ENCODE results near the gene ZNF223. TPM values are rescaled to one million over a fixed set of nuclear protein-coding genes. Genes with fewer than 3 reads are reported as not detected.

The ZNF223 gene
- total and polyA plus RNA-seq, 12 donors = 2.3 to 5.4 (median 3.2) TPM

DNA sequence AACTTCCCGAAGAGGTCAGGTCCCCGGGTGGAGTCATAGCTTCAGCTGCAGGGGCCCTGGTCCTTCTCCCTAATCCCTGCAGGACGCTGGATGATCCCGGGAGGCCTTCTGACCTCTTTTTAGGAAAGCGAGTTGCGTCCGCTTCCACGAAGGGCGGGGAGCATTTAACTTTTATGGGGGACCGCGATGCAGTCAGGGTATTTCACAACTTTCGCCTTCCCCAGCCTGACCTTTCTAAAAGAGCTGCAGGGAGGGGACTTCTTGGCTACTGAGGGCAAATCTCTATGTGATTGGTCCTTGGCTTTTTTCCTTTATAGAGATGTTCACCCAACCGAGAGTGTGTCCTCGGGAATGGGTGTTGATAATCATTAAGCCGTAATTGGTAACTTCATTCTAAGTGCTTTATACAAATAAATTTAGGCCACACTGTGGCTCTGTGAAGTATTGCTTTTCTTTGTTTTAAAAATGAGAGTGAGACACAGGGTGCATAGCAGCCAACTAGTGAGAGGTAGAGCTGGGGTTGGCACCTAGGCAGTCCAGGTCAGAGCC is 48.3 kb upstream of the ZNF223 start:
- peak in 1 of 2 donors; percentile 15 for DNase-seq
- no peaks in the 10 kb centered on the region for H3K27me3 ChIP-seq
- intact Hi-C loops (cut with DNase I) = loop anchor here in 7 of 10 donors (2.0 to 10.0 kb wide), 8 partner anchors 19 to 351 kb away; partner anchors contain the start of genes ZNF222 (in 2 of the 7), ZNF224 (in 2 of the 7), ZNF225 (in 2 of the 7) and ZNF112 (in 1 of the 7)
- H3K4me1 ChIP-seq = peaks cover 0 to 31% (median 17%) of the 10 kb centered on the region in 9 donors
- H3K36me3 ChIP-seq = peaks cover 0 to 31% (median 19%) of the 10 kb centered on the region in 9 donors
- peak; percentile 2 to 51 (median 29) for ATAC-seq
- no peak for TF ChIP-seq CTCF (IDR thresholded peaks at IDR 0.05)
- peak overlapping the region in 9 of 10 donors; percentile 64 to 88 (median 78) for H3K27ac ChIP-seq
- H3K4me3 ChIP-seq = peak overlapping the region; percentile 42 to 94 (median 80)
- H3K9me3 ChIP-seq = peaks cover 0 to 59% (median 4%) of the 10 kb centered on the region in 11 donors
- 2 to 3% methylated on average over 15 of the region's 15 CpGs for WGBS, 2 donors

DNA sequence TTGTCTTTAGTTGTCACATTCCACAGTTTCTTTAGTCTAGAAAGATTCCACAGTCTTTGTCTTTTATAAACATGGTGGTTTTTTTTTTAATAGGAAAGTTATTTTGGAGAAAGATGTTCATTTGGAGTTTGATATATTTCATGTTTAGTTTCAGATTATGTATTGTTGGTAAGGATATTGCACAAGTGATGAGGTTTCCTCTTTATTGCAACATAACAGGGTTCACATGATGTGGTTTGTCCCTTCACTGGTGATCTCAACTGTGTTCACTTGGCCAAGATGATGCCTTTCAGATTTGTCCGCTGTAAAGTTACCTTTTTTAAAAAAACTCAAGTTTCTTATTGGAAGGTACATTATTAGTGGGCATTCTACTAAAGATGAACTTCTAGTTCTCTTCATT is 45.9 kb upstream of the ZNF223 start:
- DNase-seq (no peak), ATAC-seq (no peak)
- H3K4me3 ChIP-seq = no peak overlapping the region
- H3K36me3 ChIP-seq = peaks cover 15 to 55% (median 43%) of the 10 kb centered on the region in 9 donors
- WGBS, 2 donors = 92 to 96% methylated on average over 1 of the region's 1 CpG
- no peak overlapping the region for H3K27ac ChIP-seq
- TF ChIP-seq CTCF (IDR thresholded peaks at IDR 0.05) = no peak
- peaks cover 0 to 65% (median 23%) of the 10 kb centered on the region in 11 donors for H3K9me3 ChIP-seq
- H3K27me3 ChIP-seq = no peaks in the 10 kb centered on the region
- intact Hi-C loops (cut with DNase I) = loop anchor here in 3 of 10 donors (10.0 kb wide), 3 partner anchors 71 to 349 kb away; partner anchors contain the start of genes ZNF112 (in 1 of the 3), ZNF225 (in 1 of the 3) and ZNF45 (in 1 of the 3)
- H3K4me1 ChIP-seq = peaks cover 0 to 31% (median 17%) of the 10 kb centered on the region in 9 donors

DNA sequence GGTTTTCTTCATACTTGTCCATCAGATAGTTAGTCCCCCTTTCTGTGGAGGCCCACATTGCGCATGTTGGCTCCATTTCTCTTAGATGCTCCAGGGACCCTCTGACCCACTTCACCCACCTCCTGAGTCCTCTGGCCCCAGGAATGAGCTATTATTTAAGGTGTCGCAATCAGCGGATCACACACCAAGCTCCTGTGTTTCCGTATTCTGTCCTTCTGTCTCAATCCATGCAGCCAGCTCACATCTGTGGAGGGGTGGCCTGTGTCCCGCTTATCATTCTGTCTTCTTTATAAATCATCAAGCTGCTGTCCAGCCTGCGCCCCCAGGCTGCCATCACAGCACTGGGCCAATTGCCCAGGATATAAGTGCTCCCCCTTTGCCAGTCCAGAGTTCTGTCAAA is 44.4 kb upstream of the ZNF223 start:
- Histone ChIP-seq H3K4me1 (peaks cover 0 to 25% (median 10%) of the 10 kb centered on the region in 9 donors), H3K27ac (no peak overlapping the region), H3K36me3 (peaks cover 23 to 70% (median 58%) of the 10 kb centered on the region in 9 donors), H3K27me3 (no peaks in the 10 kb centered on the region), H3K4me3 (no peak overlapping the region), H3K9me3 (peaks cover 0 to 77% (median 38%) of the 10 kb centered on the region in 11 donors)
- ATAC-seq (no peak), DNase-seq (no peak)
- TF ChIP-seq CTCF (IDR thresholded peaks at IDR 0.05) = no peak
- intact Hi-C loops (cut with DNase I) = loop anchor here in 3 of 10 donors (10.0 kb wide), 3 partner anchors 73 to 347 kb away; partner anchors contain the start of genes ZNF112 (in 1 of the 3), ZNF225 (in 1 of the 3) and ZNF45 (in 1 of the 3)
- 97 to 98% methylated on average over 6 of the region's 6 CpGs for WGBS, 2 donors

GRCh38 chr19:44010468-44010867 is 41.4 kb upstream of the ZNF223 start:
- intact Hi-C loops (cut with DNase I) = no loop called here
- H3K36me3 ChIP-seq = peaks cover 23 to 77% (median 58%) of the 10 kb centered on the region in 9 donors

More at GRCh38 chr19:44010468-44010867, 41.4 kb upstream of the ZNF223 start:
- ATAC-seq (no peak), DNase-seq (no peak)
- H3K9me3 ChIP-seq = peaks cover 0 to 100% (median 52%) of the 10 kb centered on the region in 11 donors
- no peak overlapping the region for H3K4me3 ChIP-seq
- H3K27me3 ChIP-seq = no peaks in the 10 kb centered on the region
- 95 to 96% methylated on average over 5 of the region's 5 CpGs for WGBS, 2 donors
- peaks cover 0 to 8% (median 0%) of the 10 kb centered on the region in 9 donors for H3K4me1 ChIP-seq
- H3K27ac ChIP-seq = no peak overlapping the region
- TF ChIP-seq CTCF (IDR thresholded peaks at IDR 0.05) = no peak
